PFSK-1 (cell line): ENCODE data around the gene CCM2L.

Experiments
- POLR2AphosphoS5 ChIP-seq: IDR thresholded peaks from 2 replicates; pipeline ENCODE4 v1.6.1; 2012; ENCODE audit warnings: low read depth, mild to moderate bottlenecking, control low read depth, low read length, moderate library complexity
- REST ChIP-seq, 2 experiments: IDR thresholded peaks; 2 replicates each; pipeline versions ENCODE4 v1.6.1 to v1.8.0; 2011 to 2012; ENCODE audit warnings: low read depth in 2 of 2, low read length in 2 of 2, control low read depth in 1 of 2, inconsistent platforms in 1 of 2, mild to moderate bottlenecking in 1 of 2, moderate library complexity in 1 of 2; ENCODE audit not compliant: insufficient read depth in 1 of 2
- SIN3A ChIP-seq: IDR thresholded peaks from 2 replicates; pipeline ENCODE4 v1.6.1; 2012; ENCODE audit warnings: mild to moderate bottlenecking, low read length, moderate library complexity, borderline replicate concordance; ENCODE audit not compliant: insufficient read depth
- TAF1 ChIP-seq: IDR thresholded peaks from 2 replicates; pipeline ENCODE4 v1.6.1; 2012; ENCODE audit warnings: low read length, control low read depth, borderline replicate concordance; ENCODE audit not compliant: insufficient read depth

- TF ChIP-seq POLR2AphosphoS5 (no peak), REST (IDR thresholded peaks at IDR 0.05; ENCODE audit: insufficient read depth in 1 of 2, low read depth in 2 of 2, low read length in 2 of 2) (no peak), TAF1 (no peak), SIN3A (no peak)
Measured at GRCh38 chr20:32080783-32081182, 70.5 kb downstream of the CCM2L start.
